ENCODE results near the gene DRG1. TPM values are rescaled to one million over a fixed set of nuclear protein-coding genes. Genes with fewer than 3 reads are reported as not detected.

DRG1 gene
- total and polyA plus RNA-seq, 8 donors: 9.4 to 62.2 (median 45.1) TPM

DNA sequence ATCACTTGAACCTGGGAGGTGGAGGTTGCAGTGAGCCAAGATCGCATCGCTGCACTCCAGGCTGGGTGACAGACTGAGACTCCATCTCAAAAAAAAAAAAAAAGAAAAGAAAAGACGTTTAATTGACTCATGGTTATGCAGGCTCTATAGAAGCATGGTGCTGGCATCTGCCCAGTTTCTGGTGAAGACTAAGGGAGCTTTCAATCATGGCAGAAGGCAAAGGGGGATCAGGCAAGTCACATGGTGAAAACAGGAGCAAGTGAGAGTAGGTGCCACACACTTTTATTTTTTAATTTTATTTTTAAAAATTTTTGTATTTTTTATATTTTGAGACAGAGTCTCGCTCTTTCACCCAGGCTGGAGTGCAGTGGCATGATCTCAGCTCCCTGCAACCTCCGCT is 44.9 kb upstream of the DRG1 start:
- H3K27ac ChIP-seq: no peak overlapping the region
- DNase-seq: no peak
- TF ChIP-seq POLR2A (IDR thresholded peaks at IDR 0.05) (no peak), POLR2AphosphoS5 (IDR thresholded peaks at IDR 0.05) (no peak), EP300 (IDR thresholded peaks at IDR 0.05) (no peak)
- TF ChIP-seq, protein P1, sequence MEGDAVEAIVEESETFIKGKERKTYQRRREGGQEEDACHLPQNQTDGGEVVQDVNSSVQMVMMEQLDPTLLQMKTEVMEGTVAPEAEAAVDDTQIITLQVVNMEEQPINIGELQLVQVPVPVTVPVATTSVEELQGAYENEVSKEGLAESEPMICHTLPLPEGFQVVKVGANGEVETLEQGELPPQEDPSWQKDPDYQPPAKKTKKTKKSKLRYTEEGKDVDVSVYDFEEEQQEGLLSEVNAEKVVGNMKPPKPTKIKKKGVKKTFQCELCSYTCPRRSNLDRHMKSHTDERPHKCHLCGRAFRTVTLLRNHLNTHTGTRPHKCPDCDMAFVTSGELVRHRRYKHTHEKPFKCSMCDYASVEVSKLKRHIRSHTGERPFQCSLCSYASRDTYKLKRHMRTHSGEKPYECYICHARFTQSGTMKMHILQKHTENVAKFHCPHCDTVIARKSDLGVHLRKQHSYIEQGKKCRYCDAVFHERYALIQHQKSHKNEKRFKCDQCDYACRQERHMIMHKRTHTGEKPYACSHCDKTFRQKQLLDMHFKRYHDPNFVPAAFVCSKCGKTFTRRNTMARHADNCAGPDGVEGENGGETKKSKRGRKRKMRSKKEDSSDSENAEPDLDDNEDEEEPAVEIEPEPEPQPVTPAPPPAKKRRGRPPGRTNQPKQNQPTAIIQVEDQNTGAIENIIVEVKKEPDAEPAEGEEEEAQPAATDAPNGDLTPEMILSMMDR (IDR thresholded peaks at IDR 0.05): no peak
- peaks cover 0 to 28% (median 0%) of the 10 kb centered on the region in 3 donors for H3K27me3 ChIP-seq
- H3K36me3 ChIP-seq: no peaks in the 10 kb centered on the region
- intact Hi-C loops (cut with DNase I; ENCODE audit: low total_unique reads): loop anchor here (5.0 kb wide), 1 partner anchor 43 kb away; the partner anchor contains the start of gene DRG1
- no peaks in the 10 kb centered on the region for H3K9me3 ChIP-seq
- no peaks in the 10 kb centered on the region for H3K4me1 ChIP-seq
- no peak overlapping the region for H3K4me3 ChIP-seq
- 55 to 80% (median 75%) methylated on average over 5 of the region's 5 CpGs for WGBS, 5 donors

DNA sequence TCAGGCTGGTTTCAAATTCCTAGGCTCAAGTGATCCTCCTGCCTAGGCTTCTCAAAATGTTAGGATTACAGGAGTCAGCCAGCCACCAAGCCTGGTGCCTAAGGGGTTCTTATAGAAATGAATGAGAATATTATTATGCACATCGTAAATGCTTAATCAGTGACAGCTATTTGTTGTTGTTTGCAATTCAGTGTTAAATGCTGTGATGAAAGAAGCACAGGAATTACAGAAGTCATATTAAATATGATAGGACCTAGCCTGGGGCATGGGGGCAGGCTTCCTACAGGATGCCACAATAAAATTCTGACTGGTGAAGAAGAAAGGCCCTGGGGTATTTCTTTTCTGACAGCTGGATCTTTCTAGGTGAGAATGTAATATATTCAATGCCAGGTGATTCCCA is 39.4 kb upstream of the DRG1 start:
- WGBS, 5 donors: 87 to 100% (median 92%) methylated on average over 1 of the region's 1 CpG

DNA sequence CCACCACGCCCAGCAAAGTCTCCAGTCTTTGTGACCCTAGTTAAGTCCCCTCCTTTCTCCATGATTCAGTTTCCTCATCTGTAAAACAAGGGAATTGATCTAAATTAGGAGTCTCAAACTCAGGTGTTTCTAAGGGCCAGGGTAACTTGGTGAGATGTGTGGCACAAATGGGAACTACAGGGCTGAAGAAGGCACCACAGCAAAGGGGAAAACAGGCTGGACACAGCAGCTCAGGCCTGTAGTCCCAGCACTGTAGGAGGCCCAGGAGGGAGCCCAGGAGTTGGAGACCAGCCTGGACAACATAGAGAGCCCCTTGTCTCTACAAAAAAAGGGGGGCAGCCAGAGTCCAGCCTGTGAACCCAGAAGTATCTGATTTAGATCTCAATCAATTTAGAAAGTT is 37.7 kb upstream of the DRG1 start:
- intact Hi-C loops (cut with DNase I; ENCODE audit: low total_unique reads): no loop called here
- Histone ChIP-seq H3K4me1 (no peaks in the 10 kb centered on the region), H3K4me3 (no peak overlapping the region), H3K27me3 (no peaks in the 10 kb centered on the region), H3K36me3 (no peaks in the 10 kb centered on the region), H3K9me3 (no peaks in the 10 kb centered on the region), H3K27ac (no peak overlapping the region)
- no peak for DNase-seq
- TF ChIP-seq EP300 (IDR thresholded peaks at IDR 0.05) (no peak), POLR2AphosphoS5 (IDR thresholded peaks at IDR 0.05) (no peak), POLR2A (IDR thresholded peaks at IDR 0.05) (no peak)
- TF ChIP-seq, protein P1 (IDR thresholded peaks at IDR 0.05): no peak
- 0 to 98% (median 67%) methylated on average over 1 of the region's 1 CpG for WGBS, 5 donors

More for the DNA sequence above, 39.4 kb upstream of the DRG1 start:
- Histone ChIP-seq H3K27me3 (peaks cover 0 to 8% (median 0%) of the 10 kb centered on the region in 3 donors), H3K36me3 (no peaks in the 10 kb centered on the region), H3K4me1 (no peaks in the 10 kb centered on the region), H3K27ac (no peak overlapping the region), H3K9me3 (no peaks in the 10 kb centered on the region), H3K4me3 (no peak overlapping the region)
- intact Hi-C loops (cut with DNase I; ENCODE audit: low total_unique reads): no loop called here
- TF ChIP-seq POLR2A (IDR thresholded peaks at IDR 0.05) (no peak), POLR2AphosphoS5 (IDR thresholded peaks at IDR 0.05) (no peak), EP300 (IDR thresholded peaks at IDR 0.05) (no peak)
- TF ChIP-seq, protein P1 (IDR thresholded peaks at IDR 0.05): no peak
- no peak for DNase-seq

DNA sequence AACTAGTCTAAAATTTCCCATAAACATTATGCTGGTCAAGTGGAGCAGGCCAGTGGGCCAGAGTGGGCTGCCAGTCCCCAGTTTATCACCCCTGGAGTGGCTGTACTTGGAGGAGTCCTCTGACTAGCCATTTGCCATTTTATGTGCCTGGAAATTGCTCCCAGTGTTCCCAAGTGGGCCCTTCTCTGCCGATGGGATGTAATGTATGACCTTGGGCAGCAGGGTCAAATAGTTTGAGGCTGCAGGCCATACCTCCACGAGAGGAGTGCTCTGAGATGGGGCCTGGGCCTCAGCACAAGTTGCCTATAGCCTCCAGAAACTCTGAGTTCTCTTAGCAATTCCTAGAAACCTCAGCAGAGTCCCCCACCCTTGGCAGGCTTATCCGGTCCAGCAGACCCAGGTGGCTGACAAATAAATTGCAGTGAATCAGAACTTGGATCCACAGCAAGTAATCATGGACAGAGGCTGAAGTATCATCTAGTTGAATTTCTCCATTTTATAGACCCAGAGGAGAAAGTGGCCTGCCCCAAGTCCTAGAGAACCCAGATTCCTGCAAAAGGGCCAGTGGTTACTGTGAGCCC is 35.4 kb upstream of the DRG1 start:
- TF ChIP-seq, protein P1 (IDR thresholded peaks at IDR 0.05): no peak
- TF ChIP-seq POLR2A (IDR thresholded peaks at IDR 0.05) (no peak), POLR2AphosphoS5 (IDR thresholded peaks at IDR 0.05) (no peak), EP300 (IDR thresholded peaks at IDR 0.05) (no peak)
- WGBS, 5 donors: 64 to 83% (median 68%) methylated on average over 3 of the region's 3 CpGs

More for the DNA sequence above, 35.4 kb upstream of the DRG1 start:
- Histone ChIP-seq H3K4me1 (no peaks in the 10 kb centered on the region), H3K27ac (no peak overlapping the region), H3K36me3 (no peaks in the 10 kb centered on the region), H3K9me3 (no peaks in the 10 kb centered on the region), H3K4me3 (no peak overlapping the region), H3K27me3 (no peaks in the 10 kb centered on the region)
- intact Hi-C loops (cut with DNase I; ENCODE audit: low total_unique reads): no loop called here
- no peak for DNase-seq
